LNCaP clone FGC (cell line): Measurements from ENCODE around the gene SERTAD2.

ENCODE experiments used
- DNase-seq: peaks from one replicate; pipeline ENCODE4 v3.0.0-alpha.2; 2011; ENCODE audit warnings: low read depth
- H3K4me3 ChIP-seq: 2 replicates; pipeline ENCODE4 v1.5.1; 2011; ENCODE audit warnings: mild to moderate bottlenecking, low read depth, low read length, control low read depth
- CTCF ChIP-seq: IDR thresholded peaks from 2 replicates; pipeline ENCODE4 v1.5.1; 2012; ENCODE audit warnings: mild to moderate bottlenecking; ENCODE audit not compliant: control insufficient read depth, insufficient read depth; ENCODE audit errors: extremely low read depth

The SERTAD2 gene

DNA sequence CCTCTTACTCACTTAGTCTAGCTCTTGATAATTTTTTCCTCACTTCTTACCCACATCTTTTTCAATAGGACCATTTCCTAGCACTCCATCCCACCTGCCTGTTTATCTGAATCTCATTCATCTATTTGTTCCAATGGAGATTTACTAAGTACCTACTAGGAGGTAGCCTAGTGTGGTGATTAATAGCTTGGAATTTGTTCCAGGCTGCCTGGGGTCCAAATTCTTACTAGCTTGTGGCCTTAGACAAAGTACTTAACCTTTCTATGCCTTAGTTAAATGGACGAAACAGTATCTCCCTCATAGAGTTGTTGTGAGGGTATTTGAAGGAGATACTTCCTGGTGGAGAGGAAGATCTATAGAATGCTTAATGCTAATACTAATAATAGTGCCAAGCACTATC lies 42.9 kb upstream of the SERTAD2 start:
- TF ChIP-seq CTCF = no peak
- DNase-seq = no peak

DNA sequence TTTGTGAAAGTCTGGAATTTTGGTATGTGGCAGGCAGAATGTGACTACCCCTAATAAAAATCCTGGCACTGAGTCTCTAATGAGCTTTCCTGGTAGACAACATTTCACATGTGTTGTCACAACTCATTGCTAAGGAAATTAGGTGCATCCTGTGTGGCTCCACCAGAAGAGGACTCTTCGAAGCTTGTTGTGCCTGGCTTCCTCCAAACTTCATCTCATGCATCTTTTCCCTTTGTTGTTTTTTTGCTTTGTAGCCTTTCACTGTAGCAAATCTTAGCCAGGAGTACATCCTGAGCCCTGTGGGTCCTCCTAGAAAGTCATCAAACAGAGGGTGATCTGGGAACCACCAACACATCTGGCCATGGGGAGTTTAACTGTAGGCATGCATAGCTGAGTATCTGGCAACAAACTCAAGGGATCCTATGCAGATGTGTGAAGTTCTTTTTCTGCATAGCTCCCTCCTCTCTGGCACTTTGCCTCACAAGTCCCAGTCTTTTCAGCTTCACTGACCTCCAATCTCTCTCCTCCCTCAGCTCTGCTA lies 42.1 kb upstream of the SERTAD2 start:
- no peak for DNase-seq
- TF ChIP-seq CTCF = no peak
- no peak overlapping the region for H3K4me3 ChIP-seq

More for the DNA sequence above, 42.9 kb upstream of the SERTAD2 start:
- no peak overlapping the region for H3K4me3 ChIP-seq

GRCh38 chr2:64692401-64692800 lies 38.7 kb upstream of the SERTAD2 start:
- H3K4me3 ChIP-seq = no peak overlapping the region
- no peak for DNase-seq
- no peak for TF ChIP-seq CTCF

DNA sequence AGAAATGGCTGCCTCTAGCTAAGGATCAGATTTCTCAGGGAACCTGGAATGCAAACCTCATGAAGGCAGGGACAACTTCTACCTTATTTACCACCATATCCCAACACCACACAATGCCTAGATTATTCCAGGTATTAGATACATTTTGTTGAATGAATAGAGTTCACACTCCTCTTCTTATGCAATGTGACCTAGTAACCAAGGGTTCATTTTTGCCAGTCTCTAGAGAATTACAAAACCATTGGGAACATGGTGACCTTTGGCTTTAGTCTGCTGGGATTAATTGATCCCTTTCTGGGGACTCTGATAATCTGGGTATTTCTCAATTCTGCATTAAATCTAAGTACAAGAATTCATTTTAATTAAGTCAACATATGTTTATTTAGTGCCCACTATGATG lies 35.2 kb upstream of the SERTAD2 start:
- no peak overlapping the region for H3K4me3 ChIP-seq
- TF ChIP-seq CTCF = no peak
- DNase-seq = no peak

GRCh38 chr2:64686283-64686956 lies 32.7 kb upstream of the SERTAD2 start:
- no peak for TF ChIP-seq CTCF
- H3K4me3 ChIP-seq = no peak overlapping the region
- DNase-seq = no peak

GRCh38 chr2:64685430-64685829 lies 31.7 kb upstream of the SERTAD2 start:
- no peak overlapping the region for H3K4me3 ChIP-seq
- peak; percentile 77 for DNase-seq
- TF ChIP-seq CTCF = no peak
